ENCODE measurements around the gene CRTAP.

DNA sequence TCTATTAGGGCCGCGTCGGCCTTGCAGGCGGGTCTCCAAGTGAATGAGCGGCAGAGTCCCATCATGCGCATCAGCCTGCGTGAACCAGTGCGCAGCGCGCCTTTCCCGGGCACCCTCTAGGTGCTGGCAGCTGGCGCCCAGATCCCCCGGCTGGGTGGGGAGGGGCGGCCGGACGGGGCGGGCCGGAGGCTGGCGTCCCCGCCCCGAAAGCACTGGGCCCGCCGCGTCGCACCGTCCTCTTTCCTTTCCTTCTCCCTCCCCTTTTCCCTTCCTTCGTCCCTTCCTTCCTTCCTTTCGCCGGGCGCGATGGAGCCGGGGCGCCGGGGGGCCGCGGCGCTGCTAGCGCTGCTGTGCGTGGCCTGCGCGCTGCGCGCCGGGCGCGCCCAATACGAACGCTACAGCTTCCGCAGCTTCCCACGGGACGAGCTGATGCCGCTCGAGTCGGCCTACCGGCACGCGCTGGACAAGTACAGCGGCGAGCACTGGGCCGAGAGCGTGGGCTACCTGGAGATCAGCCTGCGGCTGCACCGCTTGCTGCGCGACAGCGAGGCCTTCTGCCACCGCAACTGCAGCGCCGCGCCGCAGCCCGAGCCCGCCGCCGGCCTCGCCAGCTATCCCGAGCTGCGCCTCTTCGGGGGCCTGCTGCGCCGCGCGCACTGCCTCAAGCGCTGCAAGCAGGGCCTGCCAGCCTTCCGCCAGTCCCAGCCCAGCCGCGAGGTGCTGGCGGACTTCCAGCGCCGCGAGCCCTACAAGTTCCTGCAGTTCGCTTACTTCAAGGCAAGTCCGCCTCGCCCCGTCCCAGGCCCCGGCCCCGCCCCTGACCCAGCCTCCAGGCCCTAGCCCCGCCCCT is at the start of gene CRTAP:
- TF ChIP-seq POLR2A (IDR thresholded peaks at IDR 0.05) = no peak
- TF ChIP-seq, protein P1, sequence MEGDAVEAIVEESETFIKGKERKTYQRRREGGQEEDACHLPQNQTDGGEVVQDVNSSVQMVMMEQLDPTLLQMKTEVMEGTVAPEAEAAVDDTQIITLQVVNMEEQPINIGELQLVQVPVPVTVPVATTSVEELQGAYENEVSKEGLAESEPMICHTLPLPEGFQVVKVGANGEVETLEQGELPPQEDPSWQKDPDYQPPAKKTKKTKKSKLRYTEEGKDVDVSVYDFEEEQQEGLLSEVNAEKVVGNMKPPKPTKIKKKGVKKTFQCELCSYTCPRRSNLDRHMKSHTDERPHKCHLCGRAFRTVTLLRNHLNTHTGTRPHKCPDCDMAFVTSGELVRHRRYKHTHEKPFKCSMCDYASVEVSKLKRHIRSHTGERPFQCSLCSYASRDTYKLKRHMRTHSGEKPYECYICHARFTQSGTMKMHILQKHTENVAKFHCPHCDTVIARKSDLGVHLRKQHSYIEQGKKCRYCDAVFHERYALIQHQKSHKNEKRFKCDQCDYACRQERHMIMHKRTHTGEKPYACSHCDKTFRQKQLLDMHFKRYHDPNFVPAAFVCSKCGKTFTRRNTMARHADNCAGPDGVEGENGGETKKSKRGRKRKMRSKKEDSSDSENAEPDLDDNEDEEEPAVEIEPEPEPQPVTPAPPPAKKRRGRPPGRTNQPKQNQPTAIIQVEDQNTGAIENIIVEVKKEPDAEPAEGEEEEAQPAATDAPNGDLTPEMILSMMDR (IDR thresholded peaks at IDR 0.05) = no peak

Measured in testis (tissue), 2 donors.